NCI-H1105 treated with DMSO at 0.1 percent for 48 hours (cell line): ENCODE measurements around the gene DIPK1A.
"Not testable (repeated sequence)": the region's sequence is repeated elsewhere in the genome, so short reads cannot be mapped to it uniquely, and the experiment has no call there.

Experiments used
- DNase-seq: peaks from one replicate; lab custom pipeline; 2025; lab: John Stamatoyannopoulos, UW

The DIPK1A gene

DNA sequence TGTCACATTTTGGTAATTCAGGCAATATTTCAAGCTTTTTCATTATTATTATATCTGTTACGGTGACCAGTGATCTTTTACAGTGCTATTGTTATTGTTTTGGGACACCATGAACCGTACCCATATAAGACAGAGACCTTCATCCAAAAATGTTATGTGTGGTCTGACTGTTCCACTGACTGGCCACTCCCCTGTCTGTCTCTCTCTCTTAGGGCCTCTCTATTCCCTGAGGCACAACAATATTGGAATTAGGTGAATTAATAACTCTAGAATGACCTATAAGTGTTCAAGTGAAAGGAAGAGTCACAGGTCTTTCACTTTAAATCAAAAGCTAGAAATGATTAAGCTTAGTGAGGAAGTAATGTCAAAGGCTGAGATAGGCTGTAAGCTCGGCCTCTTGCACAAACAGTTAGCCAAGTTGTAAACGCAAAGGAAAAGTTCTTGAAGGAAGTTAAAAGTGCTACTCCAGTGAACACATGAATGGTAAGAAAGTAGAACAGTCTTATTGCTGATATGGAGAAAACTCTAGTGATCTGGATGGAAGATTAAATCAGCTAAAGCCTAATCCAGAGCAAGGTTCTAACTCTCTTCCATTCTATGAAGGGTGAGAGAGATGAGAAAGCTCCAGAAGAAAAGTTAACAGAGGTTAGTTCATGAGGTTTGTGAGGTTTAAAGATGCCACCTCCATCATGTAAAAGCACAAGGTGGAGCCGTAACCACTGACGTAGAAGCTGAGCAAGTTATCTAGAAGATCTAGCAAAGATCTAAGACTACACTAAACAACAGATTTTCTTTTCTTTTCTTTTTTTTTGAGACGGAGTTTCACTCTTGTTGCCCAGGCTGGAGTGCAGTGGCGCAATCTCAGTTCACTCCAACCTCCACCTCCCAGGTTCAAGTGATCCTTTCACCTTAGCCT is 19.7 kb upstream of the DIPK1A start:
- no peak for DNase-seq

DNA sequence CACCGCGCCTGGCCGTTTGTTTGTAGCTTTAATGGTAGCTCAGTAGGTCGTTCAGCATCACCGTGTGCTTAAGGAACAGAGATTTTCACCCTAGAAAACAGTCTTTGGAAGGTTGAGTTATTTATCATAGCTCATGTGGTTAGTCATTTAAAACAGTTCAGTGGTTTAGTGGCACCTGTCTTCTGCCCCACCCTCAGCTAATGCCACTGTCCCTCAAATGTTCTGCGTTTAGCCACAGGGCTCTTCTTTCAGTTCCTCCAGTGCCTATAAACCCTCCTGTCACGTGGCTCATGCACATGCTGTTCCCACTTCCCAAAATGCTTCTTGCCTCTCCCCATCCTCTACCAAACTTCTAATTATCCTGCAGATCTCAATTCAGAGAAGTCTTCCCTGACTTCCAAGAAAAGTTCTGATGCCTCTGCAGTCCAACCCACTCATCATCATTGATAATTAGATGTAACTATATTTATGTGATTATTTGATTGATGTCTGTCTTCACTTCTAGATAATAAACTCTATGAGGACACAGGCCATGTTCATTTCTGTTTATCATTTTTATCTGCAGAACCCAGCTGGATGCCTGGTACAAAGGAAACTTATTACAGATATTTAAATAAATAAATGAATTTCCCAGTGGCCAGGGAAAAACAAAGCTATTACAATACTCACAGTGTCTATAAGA is 14.4 kb upstream of the DIPK1A start:
- no peak for DNase-seq

DNA sequence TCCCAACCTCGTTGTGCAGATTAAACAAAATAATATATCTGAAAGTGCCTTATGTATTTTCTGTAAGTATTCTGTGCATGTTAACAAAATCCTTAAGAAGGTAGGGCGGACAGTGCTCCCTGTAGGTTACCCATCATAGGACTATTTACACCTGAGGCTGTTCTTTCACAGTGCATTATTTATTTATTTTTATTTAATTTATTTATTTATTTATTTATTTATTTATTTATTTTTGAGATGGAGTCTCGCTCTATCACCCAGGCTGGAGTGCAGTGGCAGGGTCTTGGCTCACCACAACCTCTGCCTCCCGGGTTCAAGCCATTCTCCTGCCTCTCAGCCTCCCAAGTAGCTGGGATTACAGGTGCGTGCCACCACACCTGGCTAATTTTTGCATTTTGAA is 12.8 kb upstream of the DIPK1A start:
- not testable (repeated sequence) for DNase-seq

DNA sequence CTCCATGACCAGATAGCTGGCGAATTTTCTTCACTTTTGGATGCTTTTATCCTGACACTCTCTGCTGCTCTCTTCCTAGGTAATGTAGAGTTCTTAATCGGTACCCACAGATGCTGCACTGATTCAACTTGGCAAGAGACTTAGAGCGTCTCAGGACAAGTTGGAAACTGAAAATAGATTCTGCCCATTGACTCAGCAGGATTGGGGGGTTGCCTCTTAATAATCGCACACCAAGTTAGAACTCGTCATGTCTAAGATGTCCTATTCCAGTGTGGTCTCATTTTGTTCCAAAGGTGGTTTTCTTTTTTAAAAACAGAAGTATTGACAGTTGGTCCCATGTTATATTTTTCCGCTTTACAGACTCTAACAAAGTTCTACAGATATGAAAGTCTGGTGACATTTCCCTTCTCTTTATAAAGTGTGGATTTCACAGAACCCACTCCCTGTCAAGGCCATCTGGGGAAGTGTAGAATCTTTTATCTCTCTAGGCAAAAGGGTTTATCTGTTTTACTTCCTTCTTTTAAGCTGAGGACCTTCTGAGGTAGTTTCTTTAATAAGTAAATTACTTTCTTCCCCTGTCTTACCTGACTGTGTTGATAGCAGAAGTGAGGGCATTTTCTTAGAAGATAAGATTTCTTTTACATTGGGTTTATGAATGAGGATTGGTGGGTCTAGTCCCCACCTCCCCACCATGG is 12.1 kb upstream of the DIPK1A start:
- no peak for DNase-seq

DNA sequence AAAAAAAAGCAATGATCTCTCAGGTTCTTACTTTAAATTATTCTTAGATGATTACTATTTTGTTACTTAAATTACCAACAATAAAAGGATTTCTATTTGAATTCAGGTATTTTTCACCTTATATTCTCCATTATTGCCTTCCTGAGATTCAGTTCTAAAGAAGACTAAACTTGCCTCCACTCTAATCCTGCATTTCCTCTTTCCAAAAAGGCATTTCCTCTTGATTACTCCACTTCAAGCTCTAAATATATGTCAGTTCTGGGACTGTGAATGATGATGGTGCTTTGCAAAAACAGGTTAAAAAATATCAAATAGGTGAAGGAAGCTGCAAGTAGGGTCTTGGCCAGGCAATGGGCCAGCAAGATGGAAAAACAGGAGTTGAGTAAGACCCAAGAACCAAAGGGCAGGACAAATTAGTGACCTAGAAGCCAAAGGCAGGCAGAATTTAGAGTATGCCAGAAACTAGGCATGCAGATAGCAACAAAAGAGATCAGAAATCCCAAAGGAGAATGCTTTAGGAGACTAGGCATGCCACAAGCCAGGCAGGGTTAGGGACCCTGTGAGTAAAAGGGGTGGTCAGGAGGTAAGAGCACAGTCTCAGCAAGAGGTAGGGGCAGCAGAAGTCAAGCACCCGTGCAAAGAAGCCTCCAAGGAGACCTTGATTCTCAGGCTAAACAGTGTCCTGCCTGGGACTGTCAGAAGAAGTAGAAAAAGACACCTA is 11.3 kb upstream of the DIPK1A start:
- DNase-seq = no peak

DNA sequence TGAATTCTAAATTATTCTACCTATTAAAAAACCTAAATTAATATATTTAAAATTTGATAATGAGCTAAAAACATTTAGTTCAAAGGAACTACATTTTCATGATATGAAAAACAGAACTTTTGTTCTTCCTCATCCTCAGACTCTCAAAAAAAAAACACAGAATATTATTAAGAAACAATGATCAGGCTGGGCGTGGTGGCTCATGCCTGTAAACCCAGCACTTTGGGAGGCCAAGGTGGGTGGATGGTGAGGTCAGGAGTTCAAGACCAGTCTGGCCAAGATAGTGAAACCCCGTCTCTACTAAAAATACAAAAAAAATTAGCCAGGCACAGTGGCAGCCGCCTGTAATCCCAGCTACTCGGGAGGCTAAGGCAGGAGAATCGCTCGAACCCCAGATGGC is 10.7 kb upstream of the DIPK1A start:
- DNase-seq = not testable (repeated sequence)

DNA sequence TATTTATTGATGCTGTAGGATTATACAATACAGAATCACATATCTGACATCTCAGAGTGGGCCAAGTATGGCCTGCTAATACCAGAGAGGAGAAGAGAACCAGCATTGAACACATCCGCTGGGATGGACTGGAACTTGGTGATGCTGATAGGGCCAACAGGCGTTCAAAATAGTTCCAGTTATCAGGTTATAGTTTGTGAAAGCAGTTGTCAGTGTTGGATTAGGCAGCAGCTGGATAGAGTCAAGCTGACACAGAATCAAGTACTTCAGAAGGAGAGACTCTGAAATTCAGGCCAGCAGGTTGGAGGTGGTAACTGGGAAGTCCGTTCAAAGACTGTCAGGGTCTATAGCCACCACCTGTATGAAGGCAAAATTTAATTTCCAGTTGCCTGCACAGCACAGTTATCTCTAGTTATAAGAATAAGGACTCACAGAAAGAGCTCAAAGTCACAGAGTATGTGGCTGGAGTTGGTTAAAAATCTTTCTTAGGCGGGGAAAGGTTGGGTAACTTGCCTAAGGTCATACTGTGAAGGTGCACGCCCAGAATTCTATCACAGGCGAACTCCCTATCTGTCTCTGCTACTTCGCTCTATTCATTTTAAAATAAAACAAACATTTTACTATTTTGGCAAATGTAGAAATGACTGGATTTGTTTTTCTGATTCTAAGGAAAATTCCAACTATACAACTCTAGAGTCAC is 9.9 kb upstream of the DIPK1A start:
- no peak for DNase-seq

DNA sequence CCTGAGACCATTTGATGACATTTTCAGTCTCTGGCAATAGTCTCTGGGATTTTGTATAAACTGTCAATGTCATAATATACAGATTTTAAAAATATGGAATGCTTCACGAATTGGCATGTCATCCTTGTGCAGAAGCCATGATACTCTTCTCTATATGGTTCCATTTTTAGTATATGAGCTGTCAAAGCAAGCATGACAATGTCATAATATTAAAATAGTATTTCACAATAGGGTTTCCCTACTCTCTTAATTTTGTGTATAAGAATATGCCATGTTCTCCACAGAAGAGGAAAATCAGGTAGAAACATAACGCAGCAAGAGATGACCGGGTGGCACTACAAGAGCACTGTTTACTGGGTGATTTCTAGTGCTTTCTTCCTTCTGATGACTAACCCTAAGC is 8.3 kb upstream of the DIPK1A start:
- DNase-seq = no peak

DNA sequence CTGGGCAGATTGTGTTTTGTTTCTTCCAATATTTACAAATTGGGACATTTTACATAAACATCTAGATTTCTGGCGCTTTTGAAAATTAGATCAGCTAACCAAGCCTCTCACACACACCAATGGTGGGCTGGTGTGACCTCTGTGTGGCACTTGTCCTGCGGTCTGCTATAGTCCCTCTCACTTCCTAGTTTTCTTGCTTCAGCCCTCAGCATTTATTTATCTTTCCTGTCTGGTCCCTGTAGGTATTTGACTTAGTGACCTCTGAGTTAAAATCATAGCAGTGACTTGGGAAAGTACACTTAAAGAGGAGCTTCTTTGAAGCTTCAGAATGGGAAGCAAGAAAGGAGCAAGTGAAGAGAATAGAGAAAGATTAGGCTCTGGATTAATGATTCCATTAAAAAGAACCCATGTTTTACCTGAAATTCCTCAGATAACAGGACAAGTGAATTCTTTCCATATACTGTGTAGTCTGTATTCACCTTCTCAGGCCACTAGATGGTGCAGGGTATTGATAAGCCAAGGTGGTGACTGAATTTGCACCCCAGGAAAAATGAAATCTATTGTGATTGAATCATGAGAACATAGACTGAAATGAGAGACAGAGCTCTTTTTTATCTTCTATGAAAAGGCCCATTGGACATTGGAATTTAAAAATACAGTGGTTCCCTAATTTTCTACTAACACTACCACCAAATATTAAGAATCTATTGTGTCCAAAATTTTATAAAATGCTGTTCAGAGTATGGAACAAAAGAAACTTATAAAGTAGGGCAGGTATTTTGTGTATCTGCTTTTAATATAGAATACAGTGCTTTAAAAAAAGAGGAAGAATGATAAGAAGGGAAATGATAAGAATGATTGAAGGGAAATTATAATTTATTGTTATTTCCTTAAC is 7.1 kb upstream of the DIPK1A start:
- DNase-seq = no peak

DNA sequence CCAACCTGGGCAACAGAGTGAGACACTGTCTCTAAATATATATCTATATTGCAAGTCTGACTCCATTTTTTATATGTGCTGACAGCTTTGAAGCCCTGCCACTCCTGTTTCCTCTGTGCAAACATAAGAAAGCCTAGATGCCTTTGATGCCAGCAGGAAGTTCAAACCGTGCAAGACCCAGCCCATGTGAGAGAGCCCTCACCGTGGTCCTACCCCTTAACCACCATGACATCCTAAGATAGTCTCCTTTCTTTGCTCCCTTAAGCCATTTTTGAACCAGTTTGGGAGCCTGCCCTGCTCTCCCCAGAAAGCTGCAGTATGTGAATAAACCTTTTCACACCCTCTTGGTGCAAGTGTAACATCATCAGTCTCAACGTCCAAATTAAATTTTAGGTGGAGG is 3.7 kb upstream of the DIPK1A start:
- no peak for DNase-seq

DNA sequence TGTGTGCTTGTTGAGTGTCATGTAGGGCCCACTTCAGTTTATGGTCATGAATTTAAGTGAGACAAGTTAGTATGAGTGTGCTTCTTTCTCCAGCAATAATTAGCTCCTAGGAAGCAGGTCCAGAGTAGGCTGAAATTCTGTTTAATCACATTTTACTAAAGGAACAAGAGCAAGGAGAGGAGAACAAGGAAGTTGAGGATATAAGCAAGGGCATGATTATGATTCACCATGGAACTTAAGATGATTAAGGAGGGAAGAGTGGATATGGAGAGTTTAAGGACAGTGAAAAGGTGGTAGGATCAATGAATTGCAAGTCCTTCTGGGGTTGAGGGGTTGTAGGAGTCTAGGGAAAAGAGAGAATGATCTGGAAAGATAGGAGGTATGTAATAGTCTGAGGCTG is 3.1 kb upstream of the DIPK1A start:
- no peak for DNase-seq

DNA sequence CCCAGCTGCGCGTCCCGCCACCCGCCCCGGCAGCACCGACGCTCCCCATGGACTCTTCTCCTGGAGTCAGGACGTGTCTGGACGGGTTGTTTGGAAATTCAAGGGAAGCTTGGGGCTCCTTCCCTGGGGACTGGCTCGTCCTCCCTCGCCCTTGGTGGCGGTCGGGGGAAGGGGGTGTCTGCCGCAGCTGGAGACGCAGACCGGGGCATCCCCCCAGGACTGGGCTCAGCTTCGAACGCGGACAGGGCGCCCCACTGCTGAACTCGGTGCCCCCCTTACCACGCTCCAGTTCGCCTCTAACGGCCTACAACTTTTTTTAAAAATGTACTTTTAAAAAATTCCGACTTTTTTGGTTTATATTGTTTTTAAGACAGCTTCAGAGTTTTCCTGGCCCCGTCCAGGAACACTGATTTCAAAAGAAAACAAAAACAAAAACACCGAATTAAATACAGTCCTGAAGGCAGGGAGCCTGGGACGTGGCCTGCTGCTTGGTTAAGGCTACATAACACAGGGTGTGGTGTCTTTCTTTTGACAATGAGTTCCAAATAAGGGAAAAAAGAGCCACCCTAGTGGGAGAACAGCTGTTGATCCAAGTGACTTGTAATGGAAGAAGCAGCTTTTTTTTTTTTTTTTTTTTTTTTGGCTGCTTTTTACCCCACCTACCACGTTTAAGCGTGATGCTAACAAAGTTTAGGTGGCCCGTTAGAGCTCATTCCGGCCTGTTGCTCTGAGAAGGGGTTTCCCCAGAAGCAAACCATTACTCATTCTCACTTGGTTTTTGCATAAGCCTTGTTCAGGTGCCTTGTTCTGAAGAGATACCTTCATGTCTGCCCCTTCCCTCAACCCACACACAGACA is 862 bp upstream of the DIPK1A start:
- peak; percentile 10 for DNase-seq

DNA sequence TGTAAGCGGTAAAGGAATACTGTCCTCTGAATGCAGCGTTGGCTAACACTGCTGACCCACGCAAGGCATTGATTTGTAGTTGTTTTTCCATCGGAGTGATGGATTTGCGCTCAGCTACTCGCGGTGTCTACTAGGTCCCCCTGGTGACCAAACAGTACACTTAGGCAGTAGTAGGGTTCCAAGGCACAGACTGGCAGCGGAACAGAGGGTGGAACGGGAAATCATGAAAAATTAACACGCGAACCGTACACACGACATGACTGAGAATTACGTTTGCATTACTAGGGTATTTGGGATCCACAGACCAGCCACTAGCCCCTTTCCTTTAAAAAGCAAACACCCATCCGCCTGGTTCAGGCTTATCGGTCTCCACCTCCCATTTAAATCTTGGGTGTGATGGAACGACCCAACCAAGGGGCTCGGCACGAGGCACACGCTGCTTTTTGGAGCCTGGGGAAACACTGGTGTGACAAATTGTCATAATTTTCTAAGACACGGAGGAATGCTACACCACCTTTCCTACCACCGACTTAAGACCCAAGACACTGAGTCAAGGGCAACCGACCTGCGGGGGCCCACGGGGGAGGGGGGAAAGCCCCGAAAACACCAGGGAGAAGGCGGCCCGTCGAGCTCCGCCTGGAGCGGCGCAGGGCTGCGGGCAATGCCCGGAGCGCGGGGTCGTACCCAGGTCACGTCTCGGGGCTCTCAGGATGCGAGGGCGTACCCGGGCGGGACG is 699 bp downstream of the DIPK1A start:
- DNase-seq = peak; percentile 83

DNA sequence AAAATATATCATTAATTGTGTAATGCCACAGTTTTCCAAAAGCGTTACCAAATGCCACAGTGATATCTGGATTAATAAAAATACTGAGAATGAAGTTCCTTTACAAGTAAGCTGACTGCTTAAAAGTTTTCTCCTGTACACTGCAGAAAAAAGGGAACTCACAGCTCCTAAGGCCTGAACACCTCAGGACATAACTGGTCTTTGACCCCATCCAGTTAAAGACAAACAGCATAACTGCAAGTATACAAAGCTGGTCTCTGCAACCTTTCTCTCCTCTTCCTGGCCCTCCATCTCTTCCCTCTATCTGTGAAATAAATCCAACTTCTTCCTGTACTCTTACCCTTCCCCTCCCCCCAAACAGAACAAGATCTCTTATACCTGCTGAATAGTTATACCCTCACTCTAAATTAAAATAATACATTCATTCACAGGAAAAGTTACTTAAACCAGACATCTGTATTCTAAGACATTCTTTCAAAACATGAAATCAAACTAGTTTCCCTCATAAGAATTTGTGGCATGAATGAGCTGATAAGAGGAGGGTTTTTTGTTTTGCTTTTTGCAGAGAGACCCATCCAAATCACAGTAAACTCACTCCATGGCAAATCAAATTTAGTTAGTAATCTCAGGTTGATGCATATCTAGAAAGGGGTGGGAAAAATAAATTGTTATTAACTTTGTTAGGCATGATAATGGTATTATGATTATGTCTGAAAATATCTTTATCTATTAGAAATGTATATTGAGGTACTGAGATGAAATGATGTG is 2.9 kb downstream of the DIPK1A start:
- no peak for DNase-seq

DNA sequence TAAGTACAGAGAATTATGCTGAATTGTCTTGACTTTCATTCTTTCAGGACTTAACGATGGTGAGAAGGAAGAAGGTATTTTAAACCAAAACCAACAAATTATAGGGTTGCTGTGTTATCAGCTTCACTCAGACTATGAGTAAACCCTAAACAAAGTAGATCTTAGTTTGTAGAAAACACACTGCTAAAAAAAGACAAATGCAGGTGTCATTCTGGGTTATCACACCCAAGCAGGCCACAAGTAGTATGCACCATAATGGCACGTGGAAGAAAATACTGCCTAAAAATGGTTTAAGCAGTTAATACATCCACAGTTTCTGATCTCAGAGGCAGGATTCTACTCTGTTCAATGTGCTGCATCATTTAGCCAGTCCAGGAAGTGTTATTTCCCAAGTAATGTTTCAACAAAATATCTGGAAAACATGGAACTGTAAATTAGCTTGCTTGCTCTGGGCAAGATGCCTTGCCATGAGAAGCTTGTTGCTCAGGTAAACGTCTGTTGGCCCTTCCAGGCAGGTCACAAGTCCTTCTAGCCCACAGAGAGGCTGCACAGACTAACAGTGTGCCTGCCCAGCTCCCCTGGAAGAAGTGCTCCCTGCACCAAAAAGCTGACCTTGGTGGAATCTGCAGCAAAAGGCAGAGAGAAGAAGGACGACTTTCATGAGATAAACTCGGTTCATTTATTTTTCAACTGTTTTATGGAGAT is 4.1 kb downstream of the DIPK1A start:
- no peak for DNase-seq

DNA sequence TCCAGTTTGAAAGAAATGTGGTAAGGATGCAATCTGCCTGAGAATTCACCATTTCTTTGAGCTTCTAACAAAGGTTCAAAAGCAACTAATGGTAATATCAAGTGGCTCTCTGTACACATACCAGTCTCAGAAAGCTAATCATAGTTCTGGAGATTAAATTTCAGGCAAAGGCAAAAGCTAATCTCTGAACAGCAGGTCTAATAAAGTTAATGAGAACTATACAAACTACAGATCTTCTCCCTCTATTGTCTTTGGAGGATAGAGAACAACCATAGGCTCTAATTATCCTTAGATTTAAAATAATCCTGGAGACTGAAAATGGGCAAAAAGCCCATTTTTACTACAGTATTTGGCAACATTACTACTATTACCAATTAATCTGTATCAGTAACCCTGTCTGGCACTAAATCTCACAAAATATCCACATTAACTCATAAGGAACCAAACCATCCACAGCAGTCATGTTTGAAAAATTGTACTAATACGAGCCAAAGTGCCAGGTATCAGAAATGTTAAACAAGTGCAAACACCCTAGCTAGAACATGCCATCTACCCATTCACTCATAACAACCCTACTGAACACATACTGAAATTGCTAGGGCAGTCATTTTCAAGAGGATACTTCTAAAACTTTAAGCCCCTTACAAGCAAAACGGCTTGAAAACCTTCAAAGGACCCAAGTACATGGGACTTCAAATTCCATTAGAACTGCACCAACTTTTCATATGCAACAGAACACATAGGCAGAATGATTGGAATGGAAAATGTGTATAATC is 4.8 kb downstream of the DIPK1A start:
- peak; percentile 23 for DNase-seq

DNA sequence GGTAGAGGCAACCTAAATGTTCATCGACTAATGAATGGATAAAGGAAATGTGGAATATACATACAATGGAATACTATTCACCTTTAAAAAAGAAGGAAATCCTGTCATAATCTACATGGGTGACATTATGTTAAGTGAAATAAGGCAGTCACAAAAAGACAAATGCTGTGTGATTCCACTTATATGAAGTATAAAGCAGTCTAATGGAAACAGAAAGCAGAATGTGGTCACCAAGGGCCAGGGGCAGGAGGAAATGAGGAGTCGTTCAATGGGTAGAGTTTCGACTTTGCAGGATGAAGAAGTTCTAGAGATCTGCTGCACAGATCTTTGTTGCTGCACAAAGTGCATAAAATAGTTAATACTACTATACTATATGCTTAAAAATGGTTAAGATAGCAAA is 7.8 kb downstream of the DIPK1A start:
- DNase-seq = no peak
